ENCODE results near the gene TAF10.

The TAF10 gene

DNA sequence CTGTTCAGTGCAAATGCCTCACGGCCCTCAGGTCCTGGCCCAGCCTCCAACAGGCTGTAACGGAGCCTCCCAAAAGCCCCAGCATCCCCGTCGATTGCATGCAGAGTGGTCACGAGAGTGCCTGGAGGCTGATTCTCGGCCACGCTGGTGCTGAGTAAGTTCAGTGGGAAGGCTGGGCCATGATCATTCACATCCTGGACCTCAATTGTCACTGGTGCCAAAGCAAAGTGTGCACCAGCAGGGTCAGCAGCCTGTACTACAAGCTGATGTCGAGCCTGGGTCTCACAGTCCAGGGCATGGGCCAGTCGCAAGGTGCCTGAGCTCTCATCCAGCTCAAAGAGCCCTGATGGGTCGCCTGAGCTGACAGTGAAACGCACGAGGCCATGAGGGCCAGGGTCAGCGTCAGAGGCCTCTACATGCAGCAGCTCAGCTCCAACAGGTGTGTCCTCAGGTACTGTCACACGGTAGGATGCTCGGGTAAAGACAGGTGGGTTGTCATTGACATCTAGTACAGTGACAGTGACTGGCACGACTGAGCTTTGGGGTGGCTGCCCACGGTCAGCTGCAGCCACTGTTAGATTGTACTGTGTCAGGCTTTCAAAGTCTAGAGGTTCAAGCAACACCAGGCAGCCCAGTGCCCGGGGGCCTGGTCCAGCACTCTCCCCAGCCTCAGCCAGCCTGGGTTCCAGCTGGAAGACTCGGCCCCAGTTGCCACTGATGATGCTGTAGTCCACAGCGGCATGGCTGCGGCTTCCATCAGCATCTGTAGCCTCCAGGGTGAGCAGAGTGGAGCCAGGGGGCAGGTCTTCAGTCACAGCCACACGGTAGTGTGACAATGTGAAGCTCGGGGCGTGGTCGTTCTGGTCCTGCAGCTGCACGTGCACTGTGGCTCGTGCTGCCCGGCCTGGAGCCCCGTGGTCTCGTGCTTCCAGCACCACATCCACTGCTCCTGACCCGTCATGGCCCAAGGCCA, 11.7 kb upstream of the TAF10 start:
- peaks cover 20% of the 10 kb centered on the region for H3K4me1 Mint-ChIP-seq (ENCODE audit: low read depth)
- no peaks in the 10 kb centered on the region for H3K9me3 Mint-ChIP-seq
- H3K27ac Mint-ChIP-seq, result no peak overlapping the region
- H3K36me3 Mint-ChIP-seq (ENCODE audit: low read depth), result no peaks in the 10 kb centered on the region
- no peak overlapping the region for H3K4me3 Mint-ChIP-seq
- intact Hi-C loops (cut with micrococcal nuclease), result no loop called here
- peaks cover 2% of the 10 kb centered on the region for H3K27me3 Mint-ChIP-seq

DNA sequence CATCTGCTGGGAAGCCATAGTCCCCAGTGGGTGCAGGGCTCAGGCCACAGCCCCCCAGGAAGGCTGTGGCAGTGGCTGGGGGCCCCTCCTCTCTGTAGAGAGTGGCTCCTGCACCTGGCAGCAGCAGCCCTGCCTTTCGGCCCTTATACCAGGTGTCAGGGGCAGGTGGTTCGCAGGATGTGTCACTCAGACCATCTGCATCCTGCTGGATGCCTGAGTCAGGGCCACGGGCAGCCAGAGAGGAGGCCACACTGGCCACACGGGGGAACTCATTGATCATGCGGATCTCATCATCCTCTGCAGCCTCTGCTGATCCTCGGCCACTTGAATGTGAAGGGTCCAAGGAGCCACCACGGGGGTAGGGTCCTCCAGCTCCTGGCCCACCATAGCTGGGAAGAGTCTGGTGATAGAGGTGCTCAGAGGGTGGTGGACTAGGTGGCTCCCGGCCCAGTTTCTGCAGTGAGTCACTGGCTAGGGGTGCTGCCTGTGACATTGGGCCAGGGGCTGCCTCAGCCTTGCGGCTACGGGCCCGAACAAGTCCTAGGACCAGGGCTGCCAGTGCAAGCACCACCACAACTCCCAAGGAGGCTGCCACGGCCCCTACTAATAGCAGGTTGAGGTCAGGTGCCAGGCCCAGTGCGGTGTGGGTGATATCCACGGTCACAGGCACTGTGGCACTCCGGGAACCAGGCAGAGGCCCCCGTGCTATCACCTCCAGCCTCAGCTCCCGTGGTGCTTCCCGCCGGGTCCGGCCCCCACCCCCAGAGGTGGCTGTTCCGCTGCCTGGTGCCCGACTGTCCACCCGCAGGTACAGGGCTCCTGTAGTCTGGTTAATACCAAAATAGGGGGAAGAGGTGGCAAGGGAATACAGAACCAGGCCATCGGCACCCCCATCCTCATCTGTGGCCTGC, 10.5 kb upstream of the TAF10 start:
- H3K27me3 Mint-ChIP-seq, result peaks cover 2% of the 10 kb centered on the region
- intact Hi-C loops (cut with micrococcal nuclease), result no loop called here
- H3K4me1 Mint-ChIP-seq (ENCODE audit: low read depth), result peaks cover 12% of the 10 kb centered on the region
- no peak overlapping the region for H3K4me3 Mint-ChIP-seq
- no peaks in the 10 kb centered on the region for H3K36me3 Mint-ChIP-seq (ENCODE audit: low read depth)
- no peaks in the 10 kb centered on the region for H3K9me3 Mint-ChIP-seq
- no peak overlapping the region for H3K27ac Mint-ChIP-seq

DNA sequence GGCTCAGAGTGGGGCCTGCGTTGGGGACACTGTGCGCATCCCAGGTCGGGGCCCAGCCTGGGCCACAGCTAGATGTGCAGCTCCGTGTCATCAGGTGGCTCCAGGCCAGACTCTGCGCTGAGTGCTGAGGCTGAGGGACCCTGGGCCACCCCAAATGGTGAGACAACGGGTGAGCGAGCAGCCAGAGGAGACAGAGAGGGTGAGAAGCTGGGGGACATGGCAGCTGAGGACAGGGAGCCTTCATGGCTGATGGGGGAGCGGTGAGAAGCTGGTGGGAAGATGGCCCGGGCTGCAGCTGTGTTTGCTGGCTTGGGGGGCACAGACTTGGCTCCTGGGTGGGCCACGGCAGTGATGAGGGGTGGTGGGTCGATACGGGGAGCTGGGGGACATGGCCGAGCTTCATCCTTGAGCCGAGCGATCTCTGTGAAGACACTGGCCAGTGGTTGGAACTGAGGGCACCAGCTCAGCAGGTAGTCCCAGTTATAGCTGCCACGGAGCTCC, 9.7 kb upstream of the TAF10 start:
- intact Hi-C loops (cut with micrococcal nuclease), result no loop called here
- H3K36me3 Mint-ChIP-seq (ENCODE audit: low read depth), result no peaks in the 10 kb centered on the region
- H3K27me3 Mint-ChIP-seq, result peaks cover 2% of the 10 kb centered on the region
- no peaks in the 10 kb centered on the region for H3K9me3 Mint-ChIP-seq
- peaks cover 6% of the 10 kb centered on the region for H3K4me1 Mint-ChIP-seq (ENCODE audit: low read depth)
- no peak overlapping the region for H3K27ac Mint-ChIP-seq
- H3K4me3 Mint-ChIP-seq, result no peak overlapping the region

DNA sequence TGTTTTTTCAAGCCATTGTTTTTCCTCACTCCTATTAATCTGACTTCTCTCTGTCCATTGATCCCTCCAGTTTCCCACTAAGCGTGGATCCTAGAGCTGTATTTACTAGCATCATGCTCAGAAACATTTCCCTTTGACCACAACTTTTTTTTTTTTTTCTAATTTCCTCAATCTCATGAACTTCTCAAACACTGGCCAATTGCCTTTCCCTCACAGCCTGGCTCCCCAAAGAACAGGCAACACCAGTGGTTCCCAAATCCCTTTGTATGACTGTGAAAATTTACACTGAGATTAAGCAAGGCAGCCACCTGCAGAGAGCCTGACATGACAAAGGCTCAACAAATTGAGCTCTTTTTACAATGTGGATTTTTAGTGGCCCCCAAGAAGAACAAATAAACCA, 8.6 kb upstream of the TAF10 start:
- H3K9me3 Mint-ChIP-seq, result no peaks in the 10 kb centered on the region
- H3K4me1 Mint-ChIP-seq (ENCODE audit: low read depth), result peaks cover 6% of the 10 kb centered on the region
- peaks cover 2% of the 10 kb centered on the region for H3K27me3 Mint-ChIP-seq
- no peaks in the 10 kb centered on the region for H3K36me3 Mint-ChIP-seq (ENCODE audit: low read depth)
- intact Hi-C loops (cut with micrococcal nuclease), result no loop called here
- no peak overlapping the region for H3K27ac Mint-ChIP-seq
- H3K4me3 Mint-ChIP-seq, result no peak overlapping the region

DNA sequence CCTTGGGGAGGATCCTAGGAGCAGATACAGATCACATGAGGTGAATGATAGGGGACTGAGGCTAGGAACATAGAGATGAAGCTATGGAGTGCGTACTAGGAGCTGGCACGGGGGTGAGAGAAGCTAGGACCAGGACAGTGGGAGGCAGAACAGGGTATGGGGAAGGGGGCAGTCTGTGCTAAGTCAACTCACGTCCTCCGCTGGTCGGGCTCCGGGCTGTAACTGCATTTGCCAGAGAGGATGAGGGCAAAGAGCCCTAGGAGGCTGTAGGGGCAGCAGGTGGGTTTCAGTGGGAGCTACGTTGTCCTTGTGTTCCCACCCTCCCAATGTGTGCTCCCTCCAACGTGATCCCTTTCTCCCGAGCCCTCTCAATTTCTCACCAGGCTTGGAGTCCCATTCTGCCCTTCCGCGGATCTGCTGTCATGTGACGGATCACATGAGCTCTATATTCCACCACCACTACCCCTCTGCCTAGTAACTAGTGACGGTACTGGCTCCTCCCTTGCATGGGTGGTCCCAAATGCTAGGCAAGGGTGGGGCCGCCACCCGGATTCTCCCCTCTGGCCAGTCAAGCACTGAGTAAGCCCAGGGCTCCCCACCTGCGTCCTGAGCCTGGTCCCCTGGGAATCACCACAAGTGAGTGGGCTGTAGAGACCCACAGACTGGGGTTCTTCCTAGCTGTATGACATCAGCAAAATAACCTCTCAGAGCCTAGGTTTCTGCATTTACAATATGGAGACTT, 7.2 kb upstream of the TAF10 start, which contains the start of gene TPP1:
Gene TPP1, minus strand, starts transcription at position 419 of the 742 bp plus-strand sequence. Its CDS starts 22 bp downstream, at position 397.
- H3K9me3 Mint-ChIP-seq, result no peaks in the 10 kb centered on the region
- no peak within 1 kb of the TSS for H3K27ac Mint-ChIP-seq
- peaks cover 2% of the 10 kb centered on the region for H3K27me3 Mint-ChIP-seq
- no peaks in the 10 kb centered on the region for H3K36me3 Mint-ChIP-seq (ENCODE audit: low read depth)
- intact Hi-C loops (cut with micrococcal nuclease), result loop anchor here (1.0 to 5.0 kb wide), 3 partner anchors 15 to 137 kb away; partner anchors contain the start of genes ARFIP2 and TIMM10B
- peaks cover 6% of the 10 kb centered on the region for H3K4me1 Mint-ChIP-seq (ENCODE audit: low read depth)
- no peak within 1 kb of the TSS for H3K4me3 Mint-ChIP-seq

DNA sequence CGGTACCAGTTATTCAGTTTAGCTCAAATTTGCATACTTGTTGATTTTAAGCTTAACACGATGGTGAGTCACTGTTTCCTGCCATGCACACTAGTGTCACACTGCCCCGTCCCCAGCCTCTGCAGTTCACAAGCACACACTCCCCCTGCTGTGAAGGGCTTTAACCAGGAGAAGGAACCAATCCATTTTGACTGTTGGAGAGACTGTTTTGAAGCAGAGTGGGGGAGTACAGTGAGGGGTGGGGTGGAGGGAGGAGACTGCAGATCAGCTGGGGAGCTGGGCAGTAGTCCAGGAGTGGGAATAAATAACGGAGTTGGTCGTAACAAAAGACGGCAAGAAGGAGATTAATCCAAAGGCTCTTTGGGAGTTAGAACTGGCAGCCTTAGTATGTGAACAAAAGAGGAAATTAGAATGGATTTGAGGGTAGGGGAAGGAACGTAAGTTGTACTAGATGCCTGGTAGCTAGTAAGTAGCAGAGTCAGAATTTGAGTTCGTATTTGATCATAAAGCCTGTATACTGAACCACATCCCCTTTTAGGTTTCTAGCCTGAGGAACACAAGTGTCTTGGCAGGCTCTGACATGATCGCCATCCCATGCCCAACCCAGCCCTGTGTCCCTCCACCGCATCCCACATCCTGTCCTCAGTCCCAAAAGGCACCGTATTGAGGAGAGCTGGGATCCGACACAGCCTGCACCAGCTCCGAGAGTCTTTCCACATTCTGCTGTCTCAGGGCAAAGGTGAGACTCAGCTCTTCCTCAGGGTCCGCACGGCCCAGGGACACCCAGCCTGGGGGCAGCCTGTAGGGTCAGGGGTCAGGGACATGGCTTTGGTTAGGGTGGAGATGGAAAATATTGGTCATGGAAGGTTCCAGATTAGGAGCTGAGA, 6.3 kb upstream of the TAF10 start:
- H3K4me3 Mint-ChIP-seq, result no peak overlapping the region
- intact Hi-C loops (cut with micrococcal nuclease), result loop anchor here (1.0 to 5.0 kb wide), 4 partner anchors 14 to 136 kb away; partner anchors contain the start of genes ARFIP2, MRPL17 and TIMM10B
- no peaks in the 10 kb centered on the region for H3K36me3 Mint-ChIP-seq (ENCODE audit: low read depth)
- no peaks in the 10 kb centered on the region for H3K9me3 Mint-ChIP-seq
- H3K27ac Mint-ChIP-seq, result no peak overlapping the region
- H3K27me3 Mint-ChIP-seq, result peaks cover 2% of the 10 kb centered on the region
- H3K4me1 Mint-ChIP-seq (ENCODE audit: low read depth), result peaks cover 6% of the 10 kb centered on the region

DNA sequence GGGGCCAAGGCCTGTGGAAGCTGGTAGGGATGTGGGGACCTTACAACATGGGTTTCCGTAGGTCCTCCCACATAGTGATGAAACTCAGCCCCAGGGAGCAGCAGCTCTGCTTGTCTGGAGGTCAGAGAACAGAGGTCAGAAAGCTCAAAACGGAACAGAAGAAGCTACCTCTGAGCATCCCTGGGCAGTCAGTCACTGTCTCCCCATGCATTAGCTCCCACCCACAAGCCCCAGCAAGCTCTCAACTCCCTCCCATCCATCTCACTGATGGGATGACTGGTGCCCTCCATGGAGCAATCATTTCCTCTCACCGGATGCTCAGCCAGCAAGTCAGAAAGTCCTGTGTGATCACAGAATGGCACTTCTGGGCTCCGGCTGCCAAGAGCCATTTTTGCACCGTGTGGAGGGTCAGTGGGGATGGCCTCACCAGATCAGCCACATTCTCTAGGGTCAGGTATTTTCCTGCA, 5.3 kb upstream of the TAF10 start:
- H3K27me3 Mint-ChIP-seq, result peaks cover 2% of the 10 kb centered on the region

DNA sequence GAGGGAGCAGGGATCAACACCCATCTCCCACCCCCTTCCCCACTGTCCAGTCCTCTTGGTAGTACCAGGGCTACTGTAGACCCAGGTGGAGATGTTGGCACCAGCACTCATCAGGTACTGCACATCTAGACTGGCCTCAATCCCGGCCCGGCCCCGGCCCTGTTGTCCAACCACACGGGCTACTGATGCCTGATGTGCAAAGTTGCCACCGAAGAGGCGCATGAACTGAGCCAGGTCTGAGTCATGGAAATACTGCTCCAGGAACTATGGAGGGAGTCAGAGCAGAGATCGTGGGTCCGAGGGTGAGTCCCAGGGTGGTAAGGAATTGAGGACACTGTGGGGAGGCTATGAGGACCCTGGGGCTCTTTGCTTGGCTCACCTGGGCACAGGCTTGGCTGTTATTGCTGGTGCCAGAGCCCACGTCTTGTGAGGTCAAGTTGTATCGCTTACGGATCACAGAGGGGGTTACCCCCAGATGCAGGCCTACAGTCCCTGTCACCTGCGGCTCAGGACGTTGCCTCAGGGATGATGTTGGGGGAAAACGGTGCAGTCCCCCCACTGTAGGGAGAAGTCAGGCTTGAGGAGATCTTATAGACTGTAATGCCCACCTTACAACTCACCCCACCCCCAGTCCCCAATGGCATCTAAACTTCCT, 4.7 kb upstream of the TAF10 start:
- intact Hi-C loops (cut with micrococcal nuclease), result loop anchor here (5.0 kb wide), 1 partner anchor 134 kb away; the partner anchor contains the start of genes ARFIP2 and TIMM10B
- peaks cover 4% of the 10 kb centered on the region for H3K4me1 Mint-ChIP-seq (ENCODE audit: low read depth)
- peaks cover under 1% of the 10 kb centered on the region for H3K36me3 Mint-ChIP-seq (ENCODE audit: low read depth)
- H3K4me3 Mint-ChIP-seq, result peak overlapping the region; percentile 34
- peaks cover 1% of the 10 kb centered on the region for H3K27me3 Mint-ChIP-seq
- no peaks in the 10 kb centered on the region for H3K9me3 Mint-ChIP-seq
- no peak overlapping the region for H3K27ac Mint-ChIP-seq

More for the DNA sequence above, 5.3 kb upstream of the TAF10 start:
- Mint-ChIP-seq H3K9me3 (no peaks in the 10 kb centered on the region), H3K36me3 (ENCODE audit: low read depth) (no peaks in the 10 kb centered on the region), H3K4me3 (no peak overlapping the region), H3K4me1 (ENCODE audit: low read depth) (peaks cover 6% of the 10 kb centered on the region), H3K27ac (no peak overlapping the region)
- intact Hi-C loops (cut with micrococcal nuclease), result loop anchor here (5.0 kb wide), 1 partner anchor 135 kb away; the partner anchor contains the start of genes ARFIP2 and TIMM10B

DNA sequence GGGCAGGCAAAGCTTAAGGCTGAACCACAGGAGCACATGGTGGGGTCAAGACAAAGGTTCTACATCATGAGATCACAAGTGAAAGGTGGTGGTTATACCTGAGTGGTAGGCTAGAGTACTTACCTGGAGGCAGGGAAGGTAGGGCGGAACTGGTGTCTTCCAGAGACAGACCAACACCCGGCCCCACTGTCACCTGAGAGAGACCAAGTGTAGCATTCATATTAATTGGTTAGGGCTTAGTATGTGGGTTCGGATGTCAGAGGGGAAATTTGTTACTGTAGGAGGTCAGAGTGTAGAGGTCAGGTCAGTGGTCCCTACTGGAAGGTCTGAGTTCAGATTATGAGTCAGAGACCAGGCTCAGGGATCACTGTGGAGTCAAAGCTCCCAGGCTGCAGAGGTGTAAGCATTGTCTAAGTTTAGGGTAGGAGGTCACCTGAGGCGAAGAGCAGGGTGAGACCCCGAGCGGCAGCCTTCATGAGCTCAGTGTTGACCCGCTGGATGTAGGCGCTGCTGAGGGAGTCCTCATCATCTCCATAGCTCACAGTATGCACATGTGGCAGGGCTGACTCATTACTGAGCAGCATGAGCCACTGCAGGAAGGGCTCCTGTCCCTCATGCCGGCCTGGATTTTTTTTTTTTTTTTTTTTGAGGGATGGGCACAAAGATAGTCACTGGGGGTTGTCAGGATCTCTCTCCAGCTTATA, 4.0 kb upstream of the TAF10 start:
- Mint-ChIP-seq H3K4me3 (peak overlapping the region; percentile 32), H3K27me3 (no peaks in the 10 kb centered on the region), H3K27ac (no peak overlapping the region), H3K36me3 (ENCODE audit: low read depth) (peaks cover 7% of the 10 kb centered on the region), H3K4me1 (ENCODE audit: low read depth) (peaks cover 6% of the 10 kb centered on the region), H3K9me3 (no peaks in the 10 kb centered on the region)
- intact Hi-C loops (cut with micrococcal nuclease), result loop anchor here (5.0 kb wide), 1 partner anchor 134 kb away; the partner anchor contains the start of genes ARFIP2 and TIMM10B

DNA sequence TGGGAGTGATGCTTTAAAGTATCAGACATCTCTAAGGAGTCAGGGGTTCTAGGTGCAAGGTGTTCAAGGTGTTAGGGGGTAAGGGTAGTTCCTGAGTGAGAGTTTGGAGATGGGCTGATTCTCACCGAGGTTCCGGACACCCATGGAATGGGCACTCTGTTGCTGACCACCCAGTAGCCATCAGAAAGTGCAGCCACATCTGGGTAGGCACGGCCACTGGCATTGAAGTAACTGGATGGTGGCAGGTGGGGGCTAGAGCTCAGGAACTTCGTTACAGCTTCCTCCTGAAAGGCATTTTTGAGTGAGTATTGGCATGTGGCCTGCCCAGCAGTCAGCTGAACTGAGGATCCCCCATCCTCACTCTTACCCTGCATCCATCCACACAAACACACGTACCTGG, 3.0 kb upstream of the TAF10 start:
- Mint-ChIP-seq H3K4me3 (no peak overlapping the region), H3K36me3 (ENCODE audit: low read depth) (peaks cover 17% of the 10 kb centered on the region), H3K4me1 (ENCODE audit: low read depth) (peaks cover 16% of the 10 kb centered on the region), H3K9me3 (no peaks in the 10 kb centered on the region), H3K27ac (no peak overlapping the region), H3K27me3 (no peaks in the 10 kb centered on the region)
- intact Hi-C loops (cut with micrococcal nuclease), result loop anchor here (5.0 kb wide), 1 partner anchor 133 kb away; the partner anchor contains the start of genes ARFIP2 and TIMM10B

DNA sequence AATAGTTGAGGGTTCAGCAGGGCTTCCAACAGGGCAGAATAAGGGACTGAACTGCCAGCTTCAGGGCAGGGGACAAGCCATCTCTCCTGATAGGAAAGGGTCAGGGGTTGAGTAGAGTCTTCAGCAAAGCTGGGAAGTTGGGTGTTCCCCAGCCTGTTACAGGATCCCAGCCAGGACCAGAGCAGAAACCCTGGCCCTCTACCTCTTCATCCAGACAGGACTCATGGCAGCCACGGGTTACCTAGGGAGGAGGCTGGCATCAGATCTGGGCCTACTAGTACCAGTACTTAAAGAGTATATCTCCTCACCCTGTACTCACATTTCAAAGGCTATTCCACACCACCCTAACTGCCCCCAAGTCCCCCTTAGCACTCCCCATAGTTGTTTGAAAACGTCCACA, 2.4 kb upstream of the TAF10 start:
- Mint-ChIP-seq H3K27ac (no peak overlapping the region), H3K9me3 (no peaks in the 10 kb centered on the region), H3K4me1 (ENCODE audit: low read depth) (peaks cover 22% of the 10 kb centered on the region), H3K4me3 (no peak overlapping the region), H3K27me3 (no peaks in the 10 kb centered on the region), H3K36me3 (ENCODE audit: low read depth) (peaks cover 23% of the 10 kb centered on the region)
- intact Hi-C loops (cut with micrococcal nuclease), result loop anchor here (5.0 kb wide), 1 partner anchor 377 kb away; the partner anchor contains the start of gene CNGA4
